HCT116 (cell line): Measurements from ENCODE around the gene CALHM3. TPM values are rescaled to one million over a fixed set of nuclear protein-coding genes. Genes with fewer than 3 reads are reported as not detected.
A peak's percentile ranks its signal among the peaks of the same experiment; 100 is the strongest.

ENCODE experiments used
- ATAC-seq: fragments of 200-7000 bp; cut with Tn5 transposase; 2 replicates; pipeline ENCODE4 v1.9.1; 2020; ENCODE audit warnings: mild to moderate bottlenecking, moderate library complexity
- BruUV-seq: library from RNA; stranded (reverse); fragments of 400-500 nt; replicated peaks from 2 replicates; lab custom pipeline; 2021; lab: Mats Ljungman, UMichigan
- CTCF ChIA-PET: fragments of 300-600 bp; sonication (Branson Sonifier 250); formaldehyde crosslinking; loops from one replicate; lab custom pipeline; 2021; ENCODE audit warnings: antibody characterized with exemption; lab: Charles Lee
- POLR2A ChIA-PET: fragments of 300-600, 350-600 bp; sonication (Branson Sonifier 250); formaldehyde crosslinking; loops from one replicate; lab custom pipeline; 2021; ENCODE audit warnings: antibody characterized with exemption; lab: Charles Lee
- RAD21 ChIA-PET, 2 experiments: fragments of 300-600 bp; sonication (Branson Sonifier 250); formaldehyde crosslinking; loops; one replicate each; lab custom pipeline; 2023; ENCODE audit warnings: low total read pairs in 2 of 2; ENCODE audit not compliant: uncharacterized antibody in 2 of 2, unreplicated experiment in 2 of 2, low non-redundant PET in 1 of 2; lab: Charles Lee
- DNase-seq: peaks from one replicate; pipeline ENCODE4 v3.0.0-alpha.2; 2010; ENCODE audit warnings: low read depth, low spot score
- H2AFZ ChIP-seq: fragments of 200-600 bp; shearing (Covaris generic), sonication (generic); 2 replicates; pipeline ENCODE4 v1.6.1; 2017; ENCODE audit warnings: low read depth, mixed run types, mixed read lengths, antibody characterized with exemption, low read length; ENCODE audit not compliant: poor library complexity, severe bottlenecking
- H3K27ac ChIP-seq: 2 replicates; pipeline ENCODE4 v1.5.1; 2012; ENCODE audit warnings: low read depth, low read length
- H3K27me3 ChIP-seq: fragments of 200-600 bp; sonication (generic); 2 replicates; pipeline ENCODE4 v1.6.1; 2016; ENCODE audit warnings: mixed run types, low read length, mixed read lengths; ENCODE audit not compliant: insufficient read depth
- H3K36me3 ChIP-seq, 2 experiments: fragments of 200-500 bp in 1 of 2; fragments of 200-600 bp in 1 of 2; sonication (Bioruptor generic) in 1 of 2; sonication (generic) in 1 of 2; 2 replicates each; pipeline versions ENCODE4 v1.5.1 to v1.6.1; 2014 to 2016; ENCODE audit warnings: low read length in 2 of 2, inconsistent platforms in 1 of 2, mixed read lengths in 1 of 2, mixed run types in 1 of 2; ENCODE audit not compliant: insufficient read depth in 2 of 2, control insufficient read depth in 1 of 2
- H3K4me1 ChIP-seq, 2 experiments: fragments of 200-600 bp in 1 of 2; sonication (generic) in 1 of 2; 2 replicates each; pipeline versions ENCODE4 v1.5.1 to v1.6.1; 2012 to 2017; ENCODE audit warnings: low read length in 2 of 2, inconsistent platforms in 1 of 2, mild to moderate bottlenecking in 1 of 2, mixed read lengths in 1 of 2, mixed run types in 1 of 2, moderate library complexity in 1 of 2; ENCODE audit not compliant: insufficient read depth in 2 of 2, control insufficient read depth in 1 of 2
- H3K4me2 ChIP-seq: fragments of 200-600 bp; sonication (generic); 2 replicates; pipeline ENCODE4 v1.6.1; 2017; ENCODE audit warnings: mixed run types, low read length, mixed read lengths
- H3K4me3 ChIP-seq, 2 experiments: fragments of 200-600 bp in 1 of 2; sonication (generic) in 1 of 2; replicated peaks in 1 of 2; 2 replicates each; pipeline ENCODE4 v1.5.1; 2011 to 2016; ENCODE audit warnings: low read length in 2 of 2, control low read depth in 1 of 2, low read depth in 1 of 2, mild to moderate bottlenecking in 1 of 2, mixed read lengths in 1 of 2, mixed run types in 1 of 2
- H3K79me2 ChIP-seq: fragments of 200-600 bp; sonication (generic); 2 replicates; pipeline ENCODE4 v1.6.1; 2017; ENCODE audit warnings: mild to moderate bottlenecking, mixed run types, low read length, moderate library complexity, mixed read lengths; ENCODE audit not compliant: insufficient read depth
- H3K9ac ChIP-seq: fragments of 200-600 bp; sonication (generic); 2 replicates; pipeline ENCODE4 v1.6.1; 2016; ENCODE audit warnings: low read length, mixed read lengths
- H3K9me2 ChIP-seq: fragments of 200-600 bp; sonication (generic), shearing (Covaris generic); 2 replicates; pipeline ENCODE4 v1.6.1; 2017; ENCODE audit warnings: mixed run types, mild to moderate bottlenecking, moderate library complexity; ENCODE audit not compliant: insufficient read depth
- H3K9me3 ChIP-seq, 2 experiments: fragments of 200-500 bp in 1 of 2; fragments of 200-600 bp in 1 of 2; sonication (Bioruptor generic) in 1 of 2; sonication (generic) in 1 of 2; 2 replicates each; pipeline ENCODE4 v1.6.1; 2014 to 2017; ENCODE audit warnings: low read length in 2 of 2, mixed read lengths in 2 of 2, inconsistent platforms in 1 of 2, low read depth in 1 of 2, mild to moderate bottlenecking in 1 of 2, mixed run types in 1 of 2, moderate library complexity in 1 of 2; ENCODE audit not compliant: control insufficient read depth in 1 of 2, insufficient read depth in 1 of 2
- H4K20me1 ChIP-seq: fragments of 200-600 bp; sonication (generic), shearing (Covaris generic); 2 replicates; pipeline ENCODE4 v1.6.1; 2017; ENCODE audit warnings: mixed run types, mild to moderate bottlenecking, moderate library complexity; ENCODE audit not compliant: insufficient read depth
- CBX3 ChIP-seq: IDR thresholded peaks from 2 replicates; pipeline ENCODE4 v1.6.1; 2012; ENCODE audit warnings: low read depth
- CEBPB ChIP-seq: IDR thresholded peaks from 2 replicates; pipeline ENCODE4 v1.6.1; 2012; ENCODE audit warnings: low read depth
- EGR1 ChIP-seq: IDR thresholded peaks from 2 replicates; pipeline ENCODE4 v1.6.1; 2012; ENCODE audit warnings: low read depth
- EZH2 ChIP-seq: fragments of 200-600 bp; sonication (generic); IDR thresholded peaks from 2 replicates; pipeline ENCODE4 v1.6.1; 2017; ENCODE audit warnings: antibody characterized with exemption, mixed run types
- EZH2phosphoT487 ChIP-seq: fragments of 200-600 bp; IDR thresholded peaks from 2 replicates; pipeline ENCODE4 v1.6.1; 2018; ENCODE audit warnings: antibody characterized with exemption, borderline replicate concordance
- POLR2A ChIP-seq: IDR thresholded peaks from 2 replicates; pipeline ENCODE4 v1.7.0; 2011; ENCODE audit warnings: borderline replicate concordance; ENCODE audit not compliant: insufficient read depth, insufficient read length; ENCODE audit errors: extremely low read depth
- POLR2AphosphoS5 ChIP-seq: IDR thresholded peaks from 2 replicates; pipeline ENCODE4 v1.6.1; 2011; ENCODE audit warnings: mild to moderate bottlenecking, low read depth, low read length, moderate library complexity
- SIN3A ChIP-seq: IDR thresholded peaks from 2 replicates; pipeline ENCODE4 v1.6.1; 2012; ENCODE audit warnings: low read depth
- SP1 ChIP-seq: IDR thresholded peaks from 2 replicates; pipeline ENCODE4 v1.6.1; 2012; ENCODE audit warnings: low read depth
- SRF ChIP-seq: IDR thresholded peaks from 2 replicates; pipeline ENCODE4 v1.6.1; 2012; ENCODE audit warnings: low read depth
- TCF7L2 ChIP-seq: IDR thresholded peaks from 2 replicates; pipeline ENCODE4 v1.7.0; 2011; ENCODE audit warnings: borderline replicate concordance, inconsistent platforms; ENCODE audit not compliant: insufficient read depth, insufficient read length; ENCODE audit errors: extremely low read depth
- YY1 ChIP-seq: IDR thresholded peaks from 2 replicates; pipeline ENCODE4 v1.6.1; 2011; ENCODE audit warnings: low read length, low read depth, moderate library complexity, mild to moderate bottlenecking; ENCODE audit not compliant: insufficient replicate concordance; ENCODE audit errors: extremely low read depth
- ZFX ChIP-seq: fragments of 450-650 bp; IDR thresholded peaks from 2 replicates; pipeline ENCODE4 v1.6.1; 2017
- ZNF274 ChIP-seq: fragments of 200-500 bp; sonication (Bioruptor generic); IDR thresholded peaks from 2 replicates; pipeline ENCODE4 v1.6.1; 2014; ENCODE audit warnings: mild to moderate bottlenecking, low read depth, low read length, inconsistent platforms
- intact Hi-C: fragments of 100-400 bp; cut with micrococcal nuclease; formaldehyde crosslinking; loops from 2 replicates; pipeline ENCODE4 v1.10.0; 2022
- total RNA-seq: library from RNA; stranded (reverse); gene quantifications from one replicate; pipeline ENCODE4 v1.2.1, GENCODE V29; 2021; ENCODE audit not compliant: unreplicated experiment
- TF ChIP-seq, protein P1 (sequence below), 3 experiments: fragments of 200-600 bp in 1 of 3; sonication (generic) in 1 of 3; IDR thresholded peaks in 2 of 3; conservative IDR thresholded peaks in 1 of 3; 2 replicates each; pipeline ENCODE4 v1.5.1; 2012 to 2017; ENCODE audit warnings: low read depth in 2 of 3, low read length in 2 of 3, antibody characterized with exemption in 1 of 3, borderline replicate concordance in 1 of 3, control low read depth in 1 of 3, mild to moderate bottlenecking in 1 of 3, mixed read lengths in 1 of 3, mixed run types in 1 of 3, moderate library complexity in 1 of 3; ENCODE audit not compliant: insufficient read depth in 1 of 3
- TF ChIP-seq, protein P2 (sequence below): IDR thresholded peaks from 2 replicates; pipeline ENCODE4 v1.6.1; 2011; ENCODE audit warnings: mild to moderate bottlenecking, low read length, moderate library complexity; ENCODE audit not compliant: insufficient replicate concordance; ENCODE audit errors: extremely low read depth
- TF ChIP-seq, protein P3 (sequence below): IDR thresholded peaks from 2 replicates; pipeline ENCODE4 v1.6.1; 2012

CALHM3 gene
- total RNA-seq, 1 experiment from 2014 or later: 0.49 TPM

- TF ChIP-seq, protein P1, sequence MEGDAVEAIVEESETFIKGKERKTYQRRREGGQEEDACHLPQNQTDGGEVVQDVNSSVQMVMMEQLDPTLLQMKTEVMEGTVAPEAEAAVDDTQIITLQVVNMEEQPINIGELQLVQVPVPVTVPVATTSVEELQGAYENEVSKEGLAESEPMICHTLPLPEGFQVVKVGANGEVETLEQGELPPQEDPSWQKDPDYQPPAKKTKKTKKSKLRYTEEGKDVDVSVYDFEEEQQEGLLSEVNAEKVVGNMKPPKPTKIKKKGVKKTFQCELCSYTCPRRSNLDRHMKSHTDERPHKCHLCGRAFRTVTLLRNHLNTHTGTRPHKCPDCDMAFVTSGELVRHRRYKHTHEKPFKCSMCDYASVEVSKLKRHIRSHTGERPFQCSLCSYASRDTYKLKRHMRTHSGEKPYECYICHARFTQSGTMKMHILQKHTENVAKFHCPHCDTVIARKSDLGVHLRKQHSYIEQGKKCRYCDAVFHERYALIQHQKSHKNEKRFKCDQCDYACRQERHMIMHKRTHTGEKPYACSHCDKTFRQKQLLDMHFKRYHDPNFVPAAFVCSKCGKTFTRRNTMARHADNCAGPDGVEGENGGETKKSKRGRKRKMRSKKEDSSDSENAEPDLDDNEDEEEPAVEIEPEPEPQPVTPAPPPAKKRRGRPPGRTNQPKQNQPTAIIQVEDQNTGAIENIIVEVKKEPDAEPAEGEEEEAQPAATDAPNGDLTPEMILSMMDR (IDR thresholded peaks at IDR 0.05 in 2 of 3, conservative IDR thresholded peaks at IDR 0.05 in 1 of 3; ENCODE audit: borderline replicate concordance in 1 of 3, insufficient read depth in 1 of 3, low read depth in 2 of 3, low read length in 2 of 3): no peak
- TF ChIP-seq EZH2: no peak
- TF ChIP-seq EGR1: no peak
- TF ChIP-seq, all 23 proteins: peak for 0
Observed at GRCh38 chr10:103449208-103450144, 29.6 kb downstream of the CALHM3 start (continued).

GRCh38 chr10:103448746-103449145 is 30.3 kb downstream of the CALHM3 start:
- RAD21 ChIA-PET: interaction anchor here in 1 of 2 experiments (0.7 kb wide), 1 partner anchor 17 kb away, joined by 3 read pairs; no protein-coding TSS in a partner anchor
- DNase-seq: no peak
- Histone ChIP-seq H3K27ac (no peak overlapping the region), H3K36me3 (peaks cover 47 to 53% of the 10 kb centered on the region in 2 experiments), H2AFZ (no peak overlapping the region), H3K4me2 (peak overlapping the region; percentile 7; the same call in 1 of the 2 replicates), H3K9me3 (no peaks in the 10 kb centered on the region), H3K4me3 (no peak overlapping the region), H3K79me2 (peaks cover 9% of the 10 kb centered on the region; the same call in 1 of the 2 replicates), H3K27me3 (no peaks in the 10 kb centered on the region), H3K9ac (no peak overlapping the region), H3K9me2 (no peaks in the 10 kb centered on the region), H4K20me1 (no peaks in the 10 kb centered on the region), H3K4me1 (peaks cover 11 to 52% of the 10 kb centered on the region in 2 experiments; a peak in 3 of 4 replicates)
- intact Hi-C loops: no loop called here
- POLR2A ChIA-PET: no interaction called here
- BruUV-seq: no TSS peak
- ATAC-seq: no peak
- CTCF ChIA-PET: no interaction called here
- TF ChIP-seq SP1 (no peak), POLR2AphosphoS5 (no peak), POLR2A (no peak), ZFX (no peak), YY1 (no peak), CBX3 (no peak), EGR1 (no peak), TCF7L2 (no peak), CEBPB (no peak), SIN3A (no peak), SRF (no peak), EZH2phosphoT487 (no peak), EZH2 (no peak), ZNF274 (no peak)
- TF ChIP-seq, protein P2, sequence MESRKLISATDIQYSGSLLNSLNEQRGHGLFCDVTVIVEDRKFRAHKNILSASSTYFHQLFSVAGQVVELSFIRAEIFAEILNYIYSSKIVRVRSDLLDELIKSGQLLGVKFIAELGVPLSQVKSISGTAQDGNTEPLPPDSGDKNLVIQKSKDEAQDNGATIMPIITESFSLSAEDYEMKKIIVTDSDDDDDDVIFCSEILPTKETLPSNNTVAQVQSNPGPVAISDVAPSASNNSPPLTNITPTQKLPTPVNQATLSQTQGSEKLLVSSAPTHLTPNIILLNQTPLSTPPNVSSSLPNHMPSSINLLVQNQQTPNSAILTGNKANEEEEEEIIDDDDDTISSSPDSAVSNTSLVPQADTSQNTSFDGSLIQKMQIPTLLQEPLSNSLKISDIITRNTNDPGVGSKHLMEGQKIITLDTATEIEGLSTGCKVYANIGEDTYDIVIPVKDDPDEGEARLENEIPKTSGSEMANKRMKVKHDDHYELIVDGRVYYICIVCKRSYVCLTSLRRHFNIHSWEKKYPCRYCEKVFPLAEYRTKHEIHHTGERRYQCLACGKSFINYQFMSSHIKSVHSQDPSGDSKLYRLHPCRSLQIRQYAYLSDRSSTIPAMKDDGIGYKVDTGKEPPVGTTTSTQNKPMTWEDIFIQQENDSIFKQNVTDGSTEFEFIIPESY: no peak
- TF ChIP-seq, protein P3, sequence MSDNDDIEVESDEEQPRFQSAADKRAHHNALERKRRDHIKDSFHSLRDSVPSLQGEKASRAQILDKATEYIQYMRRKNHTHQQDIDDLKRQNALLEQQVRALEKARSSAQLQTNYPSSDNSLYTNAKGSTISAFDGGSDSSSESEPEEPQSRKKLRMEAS: no peak
